ENCODE data around the gene PERP. TPM values are rescaled to one million over a fixed set of nuclear protein-coding genes. Genes with fewer than 3 reads are reported as not detected.

PERP gene
- total RNA-seq, 1 experiment from 2014 or later: 85.9 TPM

DNA sequence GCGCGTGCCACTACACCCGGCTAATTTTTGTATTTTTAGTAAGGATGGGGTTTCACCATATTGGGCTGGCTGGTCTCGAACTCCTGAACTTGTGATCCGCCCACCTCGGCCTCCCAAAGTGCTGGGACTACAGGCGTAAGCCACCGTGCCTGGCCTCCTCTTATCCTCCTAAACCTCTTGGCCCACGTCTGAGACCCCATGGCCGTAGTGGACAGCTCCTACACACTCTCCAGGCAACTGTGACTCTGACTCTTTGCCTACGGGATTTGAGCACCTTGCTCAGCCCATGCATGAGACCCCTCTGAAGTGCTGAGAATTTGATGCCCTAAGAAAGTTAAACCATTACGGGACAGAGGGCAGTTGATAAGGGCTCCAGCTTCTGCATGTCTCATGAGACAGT is 25.0 kb downstream of the PERP start:
- ChIA-PET POLR2A (no interaction called here), CTCF (interaction anchor here (1.5 kb wide), 1 partner anchor 78 kb away, joined by 3 read pairs; no protein-coding TSS in a partner anchor), RAD21 (ENCODE audit: low non-redundant PET in 1 of 2, low total read pairs in 2 of 2, uncharacterized antibody in 2 of 2, unreplicated experiment in 2 of 2) (no interaction called here)
- Histone ChIP-seq H4K20me1 (ENCODE audit: insufficient read depth) (no peaks in the 10 kb centered on the region), H3K4me1 (ENCODE audit: control insufficient read depth in 1 of 2, insufficient read depth in 2 of 2, low read length in 2 of 2) (peaks cover 25 to 29% of the 10 kb centered on the region in 2 experiments), H2AFZ (ENCODE audit: low read depth, low read length, poor library complexity, severe bottlenecking) (no peak overlapping the region), H3K36me3 (ENCODE audit: control insufficient read depth in 1 of 2, insufficient read depth in 2 of 2, low read length in 2 of 2) (no peaks in the 10 kb centered on the region), H3K4me2 (ENCODE audit: low read length) (no peak overlapping the region), H3K9me2 (ENCODE audit: insufficient read depth) (no peaks in the 10 kb centered on the region), H3K79me2 (ENCODE audit: insufficient read depth, low read length) (no peaks in the 10 kb centered on the region), H3K4me3 (replicated peaks in 1 of 2; ENCODE audit: low read depth in 1 of 2, low read length in 2 of 2) (no peak overlapping the region), H3K9ac (ENCODE audit: low read length) (no peak overlapping the region), H3K27ac (ENCODE audit: low read depth, low read length) (no peak overlapping the region), H3K9me3 (ENCODE audit: control insufficient read depth in 1 of 2, insufficient read depth in 1 of 2, low read depth in 1 of 2, low read length in 2 of 2) (no peaks in the 10 kb centered on the region), H3K27me3 (ENCODE audit: insufficient read depth, low read length) (no peaks in the 10 kb centered on the region; the same call in 1 of the 2 replicates)
- TF ChIP-seq CBX3 (IDR thresholded peaks at IDR 0.05; ENCODE audit: low read depth): no peak
- no peak for TF ChIP-seq POLR2A (IDR thresholded peaks at IDR 0.05; ENCODE audit: borderline replicate concordance, extremely low read depth, insufficient read depth, insufficient read length)
- TF ChIP-seq TCF7L2 (IDR thresholded peaks at IDR 0.05; ENCODE audit: borderline replicate concordance, extremely low read depth, insufficient read depth, insufficient read length): no peak
- TF ChIP-seq, protein P1, sequence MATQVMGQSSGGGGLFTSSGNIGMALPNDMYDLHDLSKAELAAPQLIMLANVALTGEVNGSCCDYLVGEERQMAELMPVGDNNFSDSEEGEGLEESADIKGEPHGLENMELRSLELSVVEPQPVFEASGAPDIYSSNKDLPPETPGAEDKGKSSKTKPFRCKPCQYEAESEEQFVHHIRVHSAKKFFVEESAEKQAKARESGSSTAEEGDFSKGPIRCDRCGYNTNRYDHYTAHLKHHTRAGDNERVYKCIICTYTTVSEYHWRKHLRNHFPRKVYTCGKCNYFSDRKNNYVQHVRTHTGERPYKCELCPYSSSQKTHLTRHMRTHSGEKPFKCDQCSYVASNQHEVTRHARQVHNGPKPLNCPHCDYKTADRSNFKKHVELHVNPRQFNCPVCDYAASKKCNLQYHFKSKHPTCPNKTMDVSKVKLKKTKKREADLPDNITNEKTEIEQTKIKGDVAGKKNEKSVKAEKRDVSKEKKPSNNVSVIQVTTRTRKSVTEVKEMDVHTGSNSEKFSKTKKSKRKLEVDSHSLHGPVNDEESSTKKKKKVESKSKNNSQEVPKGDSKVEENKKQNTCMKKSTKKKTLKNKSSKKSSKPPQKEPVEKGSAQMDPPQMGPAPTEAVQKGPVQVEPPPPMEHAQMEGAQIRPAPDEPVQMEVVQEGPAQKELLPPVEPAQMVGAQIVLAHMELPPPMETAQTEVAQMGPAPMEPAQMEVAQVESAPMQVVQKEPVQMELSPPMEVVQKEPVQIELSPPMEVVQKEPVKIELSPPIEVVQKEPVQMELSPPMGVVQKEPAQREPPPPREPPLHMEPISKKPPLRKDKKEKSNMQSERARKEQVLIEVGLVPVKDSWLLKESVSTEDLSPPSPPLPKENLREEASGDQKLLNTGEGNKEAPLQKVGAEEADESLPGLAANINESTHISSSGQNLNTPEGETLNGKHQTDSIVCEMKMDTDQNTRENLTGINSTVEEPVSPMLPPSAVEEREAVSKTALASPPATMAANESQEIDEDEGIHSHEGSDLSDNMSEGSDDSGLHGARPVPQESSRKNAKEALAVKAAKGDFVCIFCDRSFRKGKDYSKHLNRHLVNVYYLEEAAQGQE (IDR thresholded peaks at IDR 0.05; ENCODE audit: low read depth): no peak
- TF ChIP-seq POLR2AphosphoS5 (IDR thresholded peaks at IDR 0.05; ENCODE audit: low read depth, low read length): no peak
- no peak for TF ChIP-seq YY1 (IDR thresholded peaks at IDR 0.05; ENCODE audit: extremely low read depth, insufficient replicate concordance, low read depth, low read length)
- no peak for TF ChIP-seq FOSL1 (IDR thresholded peaks at IDR 0.05; ENCODE audit: low read depth)
- no peak for TF ChIP-seq ELF1 (IDR thresholded peaks at IDR 0.05; ENCODE audit: borderline replicate concordance, low read depth)
- TF ChIP-seq CEBPB (IDR thresholded peaks at IDR 0.05; ENCODE audit: low read depth): no peak
- TF ChIP-seq EZH2phosphoT487 (IDR thresholded peaks at IDR 0.05; ENCODE audit: borderline replicate concordance): no peak
- TF ChIP-seq CTCF (IDR thresholded peaks at IDR 0.05 in 2 of 3, conservative IDR thresholded peaks at IDR 0.05 in 1 of 3; ENCODE audit: borderline replicate concordance in 1 of 3, insufficient read depth in 1 of 3, low read depth in 2 of 3, low read length in 2 of 3): no peak
- no peak for TF ChIP-seq ZBTB33 (IDR thresholded peaks at IDR 0.05; ENCODE audit: extremely low read depth, insufficient replicate concordance, low read length)
- BruUV-seq (replicated peaks): no TSS peak
- DNase-seq (ENCODE audit: low read depth, low spot score) (no peak), ATAC-seq (no peak)
- intact Hi-C loops (cut with micrococcal nuclease): no loop called here

Measured in HCT116 (cell line).